OCI-LY7 (cell line): ENCODE data around the gene ANO3.

Source experiments
- EZH2phosphoT487 ChIP-seq: fragments of 200-600 bp; sonication (generic); IDR thresholded peaks from 2 replicates; pipeline ENCODE4 v1.6.1; 2018; ENCODE audit warnings: low read depth, borderline replicate concordance, mild to moderate bottlenecking, mixed run types, antibody characterized with exemption, low read length, moderate library complexity, mixed read lengths
- TF ChIP-seq, protein P1 (sequence below): fragments of 200-600 bp; sonication (generic); conservative IDR thresholded peaks from 2 replicates; pipeline ENCODE4 v1.5.1; 2014; ENCODE audit warnings: mild to moderate bottlenecking, antibody characterized with exemption, low read length, moderate library complexity, mixed read lengths

DNA sequence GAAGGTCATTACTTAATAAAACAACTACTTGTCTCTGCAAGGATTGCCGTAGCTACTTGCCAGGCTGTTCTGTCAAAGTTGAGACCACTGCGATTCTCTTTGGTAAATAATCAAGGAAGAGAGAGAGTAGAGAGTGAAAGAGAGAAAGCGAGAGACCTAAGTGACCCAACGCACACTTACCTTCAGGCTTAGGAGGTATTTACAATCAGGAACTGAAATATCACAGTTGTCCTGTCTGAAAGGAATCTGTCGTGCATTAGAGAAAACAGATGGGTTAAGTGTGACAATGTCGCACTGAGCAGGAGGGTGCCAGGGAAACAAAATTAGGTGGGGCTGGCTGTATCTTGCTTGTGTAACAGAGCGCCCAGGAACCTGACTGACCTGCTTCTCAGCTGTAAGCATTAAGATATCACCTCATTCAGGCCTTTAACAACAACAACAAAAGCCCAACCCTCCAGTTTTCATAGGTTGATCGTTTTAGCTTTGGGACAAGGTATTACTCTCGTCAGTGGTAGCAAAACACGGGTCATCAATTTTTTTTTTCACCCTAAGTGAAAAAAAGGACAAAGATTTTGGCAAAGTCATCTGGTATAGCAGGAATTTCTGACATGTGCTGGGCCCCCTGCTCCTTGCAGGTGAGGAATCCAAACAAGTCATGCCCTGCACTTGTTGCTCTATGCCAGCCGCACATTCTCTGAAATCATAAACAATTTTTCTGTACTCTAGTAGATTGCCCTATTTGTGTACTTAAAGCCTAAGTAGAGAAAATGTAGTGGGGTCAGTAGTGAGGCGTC lies 240.1 kb downstream of the ANO3 start, which contains the start of gene MUC15:
- TF ChIP-seq, protein P1, sequence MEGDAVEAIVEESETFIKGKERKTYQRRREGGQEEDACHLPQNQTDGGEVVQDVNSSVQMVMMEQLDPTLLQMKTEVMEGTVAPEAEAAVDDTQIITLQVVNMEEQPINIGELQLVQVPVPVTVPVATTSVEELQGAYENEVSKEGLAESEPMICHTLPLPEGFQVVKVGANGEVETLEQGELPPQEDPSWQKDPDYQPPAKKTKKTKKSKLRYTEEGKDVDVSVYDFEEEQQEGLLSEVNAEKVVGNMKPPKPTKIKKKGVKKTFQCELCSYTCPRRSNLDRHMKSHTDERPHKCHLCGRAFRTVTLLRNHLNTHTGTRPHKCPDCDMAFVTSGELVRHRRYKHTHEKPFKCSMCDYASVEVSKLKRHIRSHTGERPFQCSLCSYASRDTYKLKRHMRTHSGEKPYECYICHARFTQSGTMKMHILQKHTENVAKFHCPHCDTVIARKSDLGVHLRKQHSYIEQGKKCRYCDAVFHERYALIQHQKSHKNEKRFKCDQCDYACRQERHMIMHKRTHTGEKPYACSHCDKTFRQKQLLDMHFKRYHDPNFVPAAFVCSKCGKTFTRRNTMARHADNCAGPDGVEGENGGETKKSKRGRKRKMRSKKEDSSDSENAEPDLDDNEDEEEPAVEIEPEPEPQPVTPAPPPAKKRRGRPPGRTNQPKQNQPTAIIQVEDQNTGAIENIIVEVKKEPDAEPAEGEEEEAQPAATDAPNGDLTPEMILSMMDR: no peak
- TF ChIP-seq EZH2phosphoT487: no peak
